Inflammatory macrophage treated with lipopolysaccharide for 4 hours (primary cell): ENCODE measurements around the gene FAM180A.

ENCODE experiments used
- DNase-seq: peaks from one replicate; pipeline ENCODE4 v3.0.0-alpha.2; 2020

Gene FAM180A

GRCh38 chr7:135736586-135737305 is 11.9 kb downstream of the FAM180A start:
- DNase-seq, result no peak

DNA sequence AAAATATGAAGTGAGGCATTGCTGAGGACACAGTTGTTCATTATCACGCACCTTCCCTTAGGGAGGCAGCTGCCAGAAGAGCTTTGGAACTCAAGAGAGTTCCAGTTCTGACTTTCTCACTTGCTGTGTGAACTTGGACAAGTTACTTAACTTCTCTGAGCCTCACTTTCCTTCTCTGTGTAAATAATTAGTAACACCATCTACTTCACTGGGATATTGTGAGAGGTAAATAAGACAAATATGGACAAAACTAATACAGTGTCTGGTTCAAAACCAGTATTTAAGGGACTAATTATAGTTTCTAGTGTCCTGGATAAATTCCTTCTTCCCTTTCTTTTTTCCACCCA is 14.3 kb downstream of the FAM180A start:
- no peak for DNase-seq

DNA sequence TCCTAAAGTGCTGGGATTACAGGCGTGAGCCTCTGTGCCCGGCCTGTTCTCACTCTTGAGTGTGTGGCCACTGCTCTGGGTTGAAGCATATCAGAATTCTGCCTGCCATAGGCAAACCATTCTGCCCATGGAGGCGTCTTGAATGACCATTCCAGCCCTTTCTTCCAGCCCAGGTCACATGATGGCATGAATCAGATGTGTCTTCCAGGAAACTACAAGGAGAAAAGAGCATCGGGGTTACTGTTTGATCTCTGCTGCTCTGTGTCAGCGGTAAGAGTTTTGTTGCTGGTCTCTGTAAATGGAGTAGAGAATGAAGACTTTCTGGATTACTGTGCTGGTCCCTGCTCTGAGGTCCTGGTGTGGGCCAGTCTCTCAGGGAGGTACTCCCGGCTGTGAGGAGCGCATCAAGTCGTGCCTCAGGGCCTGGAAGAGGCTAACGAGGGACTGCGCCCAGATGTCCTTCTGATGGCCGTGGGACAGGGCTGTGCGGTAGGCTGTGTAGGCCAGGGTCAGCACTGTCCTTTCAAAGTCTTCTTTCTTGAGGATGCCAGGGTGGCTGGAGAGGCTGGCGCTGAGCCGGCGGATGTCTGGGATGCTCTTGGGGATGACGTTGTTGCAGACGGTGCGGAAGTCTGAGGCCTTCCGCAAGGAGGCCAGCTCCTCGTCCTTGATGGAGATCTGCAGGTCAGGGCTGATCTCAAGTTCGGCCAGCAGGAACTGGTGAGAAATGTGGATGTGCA is 14.8 kb downstream of the FAM180A start:
- DNase-seq, result no peak

DNA sequence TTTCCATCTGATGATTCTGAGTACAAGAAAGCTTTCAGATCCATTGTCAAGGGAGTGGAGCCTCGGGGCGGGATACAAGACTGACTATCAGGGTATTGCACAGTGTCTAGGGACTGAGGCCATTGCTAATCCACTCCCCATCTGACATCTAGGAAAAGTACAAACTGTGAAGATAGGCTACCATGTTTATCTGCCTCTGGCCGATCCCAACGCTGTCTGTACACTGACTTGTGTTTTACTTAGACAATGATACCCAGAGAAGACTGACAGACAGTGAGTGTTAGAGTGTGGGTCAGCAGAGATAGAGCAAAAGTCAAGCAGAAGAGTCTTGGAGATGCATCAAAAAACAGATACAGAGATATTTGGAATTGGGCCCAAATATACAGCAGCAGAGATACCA is 17.5 kb downstream of the FAM180A start:
- no peak for DNase-seq

DNA sequence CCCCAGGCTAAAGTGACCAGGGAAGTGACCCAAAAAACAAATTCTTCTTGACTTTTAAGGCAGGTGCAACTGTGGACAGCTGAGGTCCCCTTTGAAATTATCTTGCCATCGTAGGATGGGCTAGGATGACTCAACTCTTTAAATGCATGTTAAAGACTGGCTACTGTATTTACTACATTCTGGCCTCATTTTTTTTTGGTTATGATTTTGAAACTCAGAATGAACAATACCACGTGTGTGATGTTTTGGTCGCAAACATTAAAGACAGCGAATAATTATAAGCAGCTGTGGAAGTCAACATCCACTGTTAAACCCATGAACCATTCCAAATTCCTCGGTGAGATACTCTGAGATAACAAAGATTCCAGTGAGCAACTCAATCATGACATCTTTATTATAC is 19.4 kb downstream of the FAM180A start:
- DNase-seq, result no peak

DNA sequence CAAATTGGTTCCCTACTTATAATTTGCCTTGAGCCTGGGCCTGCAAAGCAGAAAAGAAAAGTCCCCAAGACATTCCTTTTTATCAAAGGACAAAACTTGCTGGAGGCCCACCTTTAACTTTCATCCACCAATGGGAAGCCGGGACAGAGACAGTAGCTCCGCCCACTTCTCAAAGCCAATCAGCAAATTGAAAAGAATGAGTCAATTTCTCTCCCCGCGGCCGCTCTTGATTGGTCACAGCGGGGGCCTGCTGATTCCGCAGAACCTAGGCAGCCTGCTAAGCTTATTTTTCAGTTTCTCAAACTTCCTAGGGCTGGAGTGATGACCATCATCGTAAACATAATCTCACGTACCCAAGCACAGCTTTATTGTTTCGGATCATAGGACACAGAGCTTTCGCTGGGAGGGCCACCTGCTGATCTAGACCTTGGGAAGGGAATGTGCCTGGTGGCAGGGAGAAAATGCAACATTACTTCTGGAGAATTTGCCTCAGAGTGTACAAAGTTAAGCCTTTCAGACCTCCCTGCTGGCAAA is 20.4 kb downstream of the FAM180A start, which contains the start of gene SLC13A4:
SLC13A4 (minus strand) TSS at position 51 of the 534 bp plus-strand sequence. CDS start 690 bp downstream, outside the sequence.
- no peak for DNase-seq

GRCh38 chr7:135726911-135727673 is 21.5 kb downstream of the FAM180A start:
- DNase-seq, result no peak

DNA sequence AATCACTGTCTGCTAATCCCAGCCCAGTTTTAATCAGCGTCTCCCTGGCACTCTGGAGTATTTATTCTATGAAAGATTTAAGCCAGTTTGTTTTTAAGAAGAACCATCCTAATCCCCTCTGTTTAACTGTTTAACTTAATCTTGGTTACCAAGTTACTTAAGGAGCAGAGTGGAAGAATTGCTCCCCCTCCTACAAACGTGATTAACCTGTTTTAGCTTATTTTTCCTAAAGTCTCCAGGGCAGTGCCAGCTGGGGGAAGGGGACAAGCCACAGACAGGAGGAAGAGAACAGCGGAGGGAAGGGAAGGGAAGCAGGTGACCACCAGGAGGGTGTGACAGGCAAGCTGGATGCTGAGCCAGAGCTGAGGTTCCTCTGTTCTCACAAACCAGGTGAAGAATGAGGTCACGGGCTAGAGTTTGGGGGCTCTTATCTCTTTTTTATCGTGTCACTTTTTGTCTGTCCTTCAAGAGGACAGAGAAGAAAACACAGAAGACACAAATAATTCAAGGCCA is 22.3 kb downstream of the FAM180A start:
- no peak for DNase-seq

DNA sequence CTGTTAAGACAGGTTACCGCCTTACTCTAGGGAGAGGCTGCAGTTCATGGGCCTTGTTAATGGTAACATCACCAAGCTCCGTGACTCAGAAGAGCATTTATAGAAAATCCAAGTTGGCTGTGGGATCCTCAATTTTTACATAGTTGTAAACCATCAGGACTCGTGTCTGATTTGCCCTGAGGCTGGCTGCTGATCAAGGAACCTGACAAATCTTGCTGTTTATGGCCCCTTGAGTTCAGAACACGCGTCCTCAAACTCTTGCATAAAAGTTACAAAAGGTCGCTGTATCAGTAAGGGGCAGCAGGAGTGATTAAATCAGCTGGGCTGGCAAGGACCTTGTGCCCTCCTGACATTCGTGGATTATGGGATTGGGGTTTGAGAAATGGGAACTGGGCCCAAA is 25.2 kb downstream of the FAM180A start:
- DNase-seq, result no peak

- DNase-seq, result no peak
Observed at GRCh38 chr7:135721198-135721820, 27.3 kb downstream of the FAM180A start.

- no peak for DNase-seq
Observed at GRCh38 chr7:135719688-135720087, 28.9 kb downstream of the FAM180A start.

- no peak for DNase-seq
Observed at GRCh38 chr7:135718794-135719437, 29.7 kb downstream of the FAM180A start.

DNA sequence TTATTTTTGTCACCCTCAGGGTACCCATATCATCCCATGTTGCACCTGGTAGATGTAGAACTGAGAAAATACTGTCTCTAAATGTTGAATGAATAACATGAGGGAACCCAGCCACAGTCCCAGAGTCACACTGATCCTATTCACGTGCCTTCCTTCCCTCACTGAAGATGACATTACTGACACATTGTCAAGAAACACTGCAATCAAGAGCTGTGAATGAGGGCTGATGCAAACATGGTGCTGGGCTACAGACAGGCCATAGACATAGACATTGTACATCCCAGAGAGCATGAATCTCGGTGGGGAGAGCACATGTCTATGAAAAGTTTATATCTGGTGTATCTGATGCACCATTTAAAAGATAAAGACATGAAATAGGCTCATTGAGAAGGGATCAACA is 30.4 kb downstream of the FAM180A start:
- DNase-seq, result no peak

DNA sequence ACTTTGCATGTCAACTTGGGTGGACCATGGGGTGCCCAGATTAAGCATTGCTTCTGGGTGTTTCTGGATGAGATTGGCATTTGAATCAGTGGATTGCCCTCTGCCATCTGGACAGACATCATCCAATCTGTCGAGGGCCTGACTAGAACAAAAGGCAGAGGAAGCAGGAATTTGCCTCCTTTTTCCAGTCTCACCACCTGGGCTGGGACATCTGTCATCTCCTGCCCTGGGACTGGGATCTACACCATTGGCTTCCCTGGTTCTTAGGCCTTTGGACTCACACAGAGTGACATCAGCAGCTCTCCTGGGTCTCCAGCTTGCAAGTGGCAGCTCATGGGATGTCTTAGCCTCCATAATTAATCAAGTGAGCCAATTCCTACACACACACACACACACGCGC is 30.9 kb downstream of the FAM180A start:
- DNase-seq, result no peak

DNA sequence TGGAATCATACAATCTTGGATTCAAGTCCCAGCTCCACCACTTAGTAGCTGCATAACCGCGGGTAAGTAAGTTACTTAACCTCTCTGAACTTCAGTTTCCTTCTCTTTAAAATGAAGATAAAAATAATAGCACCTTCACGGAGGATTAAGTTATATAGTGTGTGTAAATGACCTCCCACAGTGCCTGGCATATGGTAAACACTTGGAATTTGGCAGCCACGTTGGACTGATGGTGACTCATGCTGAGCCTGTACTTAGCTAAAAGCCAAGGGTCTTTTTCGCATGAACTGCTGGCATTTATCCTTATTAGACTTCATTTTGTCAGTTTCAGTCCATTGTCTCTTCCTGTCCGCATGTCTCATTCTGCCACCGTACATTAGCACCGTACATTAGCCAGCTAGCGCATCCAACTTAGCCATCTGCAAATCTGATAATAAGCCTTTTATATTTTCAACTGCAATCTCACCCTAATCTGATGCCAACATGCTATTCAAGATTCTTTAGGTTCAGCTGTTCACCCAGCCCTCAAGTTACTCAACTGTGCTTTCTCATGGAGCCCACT is 31.9 kb downstream of the FAM180A start:
- no peak for DNase-seq

DNA sequence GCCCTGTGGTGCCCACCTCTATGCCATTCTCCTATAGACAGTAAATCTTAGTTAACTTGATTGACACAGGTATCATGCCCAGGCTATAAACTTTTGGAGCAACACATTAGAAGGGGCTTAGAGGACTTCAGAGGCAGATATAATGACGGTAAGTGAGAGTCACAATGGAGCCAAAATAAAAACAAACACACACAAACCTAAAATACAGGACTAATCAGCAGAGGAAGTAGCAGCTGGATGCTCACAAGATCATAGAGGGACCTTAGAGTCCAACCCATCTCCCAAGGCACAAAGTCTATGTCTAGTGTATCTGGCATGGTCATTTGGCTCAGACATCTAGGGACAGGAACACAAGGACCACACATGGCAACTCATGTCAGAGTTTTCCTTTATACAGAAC is 32.9 kb downstream of the FAM180A start:
- DNase-seq, result no peak

DNA sequence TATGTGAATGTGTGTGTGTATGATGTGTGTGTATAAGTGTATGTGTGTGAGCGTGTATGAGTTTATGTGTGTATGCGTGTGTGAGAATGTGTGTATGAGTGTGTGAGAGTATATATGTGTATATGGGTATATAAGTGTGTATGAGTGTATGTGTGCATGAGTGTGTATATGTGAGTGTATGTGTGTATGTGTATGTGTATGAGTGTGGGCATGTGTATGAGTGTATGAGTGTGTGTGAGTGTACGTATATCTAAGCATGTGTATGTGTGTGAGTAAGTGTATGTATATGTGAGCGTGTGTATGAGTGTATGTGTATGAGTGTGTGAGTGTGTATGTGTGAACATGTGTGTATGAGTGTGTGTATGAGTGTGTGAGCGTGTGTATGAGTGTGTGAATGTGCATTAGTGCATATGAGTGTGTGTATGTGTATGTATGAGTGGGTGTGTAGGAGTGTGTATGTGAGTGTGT is 33.5 kb downstream of the FAM180A start:
- DNase-seq, result no peak

GRCh38 chr7:135714534-135715009 is 34.0 kb downstream of the FAM180A start:
- no peak for DNase-seq

DNA sequence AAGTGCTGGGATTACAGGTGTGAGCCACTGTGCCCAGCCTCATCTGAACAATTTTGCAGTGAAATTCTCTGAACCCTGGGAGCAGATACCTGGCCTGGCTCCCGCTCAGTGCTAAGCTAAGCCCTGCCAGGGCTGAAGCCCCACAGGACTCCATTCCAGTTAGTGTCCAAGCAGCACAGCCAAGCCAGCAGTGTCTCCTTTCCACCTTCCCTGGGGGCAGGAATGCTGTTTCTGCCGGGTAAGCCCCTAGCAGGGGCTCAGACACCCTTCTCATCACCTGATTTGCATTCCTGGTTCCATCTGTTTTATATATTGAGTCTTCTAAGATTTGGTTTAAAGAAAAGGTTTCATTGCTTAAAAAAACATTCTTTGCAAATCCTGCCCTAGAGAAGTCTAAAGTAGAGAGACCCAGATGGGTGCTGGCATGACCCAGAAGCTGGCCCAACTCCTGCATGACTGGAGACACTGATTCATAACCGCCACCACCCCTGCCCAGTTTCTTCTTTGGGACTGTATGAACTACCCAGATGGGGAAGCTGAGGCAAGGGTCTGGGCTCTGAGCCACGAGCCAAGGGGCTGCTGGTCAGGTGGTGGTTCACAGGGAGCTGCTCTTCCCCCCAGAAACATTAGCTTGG is 34.7 kb downstream of the FAM180A start:
- no peak for DNase-seq

GRCh38 chr7:135712796-135713195 is 35.8 kb downstream of the FAM180A start:
- DNase-seq, result no peak

DNA sequence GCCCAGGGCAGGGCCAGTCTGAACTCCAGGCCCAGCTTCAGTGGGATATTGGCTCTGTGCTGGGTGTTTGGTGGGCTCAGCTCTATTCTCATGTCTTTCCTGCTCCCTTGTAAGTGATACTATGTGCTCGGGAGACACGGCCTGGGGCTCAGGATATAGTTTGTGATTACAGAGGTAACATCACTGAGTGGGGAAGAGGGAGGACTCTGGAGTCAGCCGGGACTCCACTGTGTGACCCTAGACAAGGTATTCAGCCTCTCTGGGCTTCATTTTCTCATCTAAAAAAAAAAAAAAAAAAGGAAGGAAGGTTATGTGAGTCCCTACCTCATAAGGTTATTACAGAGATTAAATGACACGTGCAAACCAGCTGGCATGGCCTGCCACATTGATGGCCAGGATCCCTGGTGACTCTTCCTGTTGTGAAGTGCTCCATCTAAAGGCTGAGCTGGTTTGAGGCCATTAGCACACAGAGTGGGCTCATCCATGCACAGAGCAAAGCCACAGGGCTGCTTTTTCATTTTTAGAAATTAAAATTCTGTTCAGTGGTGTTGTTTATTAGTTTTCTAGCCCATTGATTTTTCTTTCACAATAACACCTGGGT is 36.3 kb downstream of the FAM180A start:
- no peak for DNase-seq
